GM12892 (cell line): Measurements from ENCODE around the gene NDUFS4.

Experiments
- DNase-seq: peaks from one replicate; pipeline ENCODE4 v3.0.0; 2011; ENCODE audit not compliant: insufficient read length
- FAIRE-seq: peaks from 2 replicates; lab custom pipeline; 2011; peaks lifted over from hg19 to GRCh38; lab: Jason Lieb, UNC
- POLR2A ChIP-seq: IDR thresholded peaks from 2 replicates; pipeline ENCODE4 v1.6.1; 2011; ENCODE audit warnings: low read depth, low read length, control low read depth
- POLR2AphosphoS5 ChIP-seq: IDR thresholded peaks from 2 replicates; pipeline ENCODE4 v1.6.1; 2011; ENCODE audit warnings: low read depth, low read length, control low read depth
- TAF1 ChIP-seq: IDR thresholded peaks from 2 replicates; pipeline ENCODE4 v1.6.1; 2011; ENCODE audit warnings: low read depth, mild to moderate bottlenecking, control low read depth, low read length, borderline replicate concordance

Gene NDUFS4

DNA sequence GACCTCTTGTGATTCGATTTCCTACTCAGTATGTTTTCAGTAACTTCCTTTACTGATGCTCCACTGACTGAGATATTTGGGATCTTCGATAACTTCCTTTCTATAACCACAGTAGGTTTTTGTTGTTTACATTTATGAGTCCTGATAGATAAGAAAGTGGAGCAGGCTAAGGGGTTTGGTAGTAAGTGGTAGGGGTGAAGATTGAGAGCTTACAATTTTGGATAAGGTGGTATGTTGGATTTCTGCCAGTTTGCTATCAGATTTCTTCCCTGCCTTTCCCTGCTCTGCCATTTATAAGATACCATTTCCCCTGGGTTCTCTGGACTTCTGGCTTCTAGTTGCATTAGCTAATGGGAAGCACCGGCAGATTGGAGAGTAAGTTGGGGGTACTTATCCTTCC lies 7.9 kb upstream of the NDUFS4 start:
- DNase-seq (no peak), FAIRE-seq (no peak)
- no peak for TF ChIP-seq POLR2AphosphoS5
- no peak for TF ChIP-seq POLR2A
- TF ChIP-seq TAF1 = no peak

GRCh38 chr5:53554444-53554843 lies 6.0 kb upstream of the NDUFS4 start:
- DNase-seq = no peak
- FAIRE-seq = no peak
- TF ChIP-seq POLR2A = no peak

GRCh38 chr5:53555160-53555559 lies 5.3 kb upstream of the NDUFS4 start:
- TF ChIP-seq TAF1 (no peak), POLR2AphosphoS5 (no peak), POLR2A (no peak)
- FAIRE-seq = no peak
- DNase-seq = no peak

DNA sequence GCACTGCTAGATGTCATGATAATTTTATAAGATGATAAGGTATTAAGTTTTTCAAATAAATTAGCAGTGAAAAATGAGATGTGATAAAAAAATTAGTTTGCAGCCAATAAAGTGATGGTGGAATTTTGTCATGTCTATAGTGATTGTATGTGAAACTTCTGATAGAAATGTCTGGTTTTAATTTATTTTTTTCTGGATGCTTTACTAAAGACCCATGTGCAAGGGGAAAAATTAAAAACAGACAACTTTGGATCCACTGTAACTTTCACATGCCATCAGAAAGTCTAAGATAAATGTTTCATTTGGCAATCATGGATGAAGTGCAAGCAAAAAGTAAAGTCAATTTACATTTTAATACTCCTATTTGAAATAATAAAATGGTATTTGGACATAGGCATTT lies 4.4 kb upstream of the NDUFS4 start:
- DNase-seq (no peak), FAIRE-seq (no peak)
- no peak for TF ChIP-seq POLR2AphosphoS5
- no peak for TF ChIP-seq POLR2A
- no peak for TF ChIP-seq TAF1

DNA sequence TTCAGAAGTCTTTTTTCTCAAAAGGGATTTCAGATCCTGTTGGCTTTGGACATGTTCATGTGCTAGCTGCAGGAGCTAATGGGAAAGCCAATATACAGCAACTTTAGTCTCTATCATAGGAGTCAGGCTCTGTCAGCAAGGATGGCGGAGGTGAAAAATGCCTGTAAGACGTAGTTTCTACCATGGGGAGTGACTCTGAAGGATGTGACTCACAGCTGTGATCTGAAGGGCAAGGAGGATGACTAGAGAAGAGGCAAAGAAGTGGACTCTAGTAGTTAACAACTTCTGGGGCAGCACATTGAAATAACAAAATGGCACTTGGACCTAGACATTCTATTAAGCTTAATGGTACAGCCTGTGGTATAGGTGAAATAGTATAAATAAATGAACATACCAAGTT lies 3.1 kb upstream of the NDUFS4 start:
- DNase-seq (no peak), FAIRE-seq (no peak)
- no peak for TF ChIP-seq POLR2A
- no peak for TF ChIP-seq TAF1
- no peak for TF ChIP-seq POLR2AphosphoS5

- FAIRE-seq (no peak), DNase-seq (no peak)
- TF ChIP-seq POLR2A = no peak
- no peak for TF ChIP-seq POLR2AphosphoS5
- TF ChIP-seq TAF1 = no peak
These were observed 1.5 kb upstream of the NDUFS4 start for GRCh38 chr5:53558966-53559365.

GRCh38 chr5:53560028-53560427 lies 411 bp upstream of the NDUFS4 start:
- DNase-seq (no peak), FAIRE-seq (no peak)
- TF ChIP-seq POLR2AphosphoS5 (no peak), TAF1 (no peak), POLR2A (no peak)

GRCh38 chr5:53568401-53568800 lies 8.0 kb downstream of the NDUFS4 start:
- FAIRE-seq (no peak), DNase-seq (no peak)
- TF ChIP-seq TAF1 = no peak
- no peak for TF ChIP-seq POLR2A
- TF ChIP-seq POLR2AphosphoS5 = no peak

DNA sequence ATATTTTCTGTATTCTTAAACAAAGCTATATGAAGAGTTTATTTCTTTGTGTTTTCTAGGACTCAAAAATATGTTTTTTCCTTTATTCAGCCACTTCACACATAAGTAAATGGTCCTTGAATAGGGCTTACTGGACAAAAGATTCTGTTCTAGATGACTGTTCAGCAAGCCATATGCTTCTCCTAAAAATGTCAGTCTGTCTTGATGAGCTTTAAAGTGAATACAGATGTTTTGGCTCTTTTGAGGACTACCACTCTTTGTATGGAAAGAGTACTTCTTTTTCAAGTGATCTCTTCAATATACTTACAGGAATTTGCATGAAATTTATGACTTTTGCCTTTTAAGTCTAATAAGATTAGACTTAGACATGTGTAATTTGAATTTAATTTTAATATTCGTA lies 8.4 kb downstream of the NDUFS4 start:
- no peak for TF ChIP-seq TAF1
- no peak for TF ChIP-seq POLR2A
- TF ChIP-seq POLR2AphosphoS5 = no peak
- DNase-seq = no peak
- FAIRE-seq = no peak

DNA sequence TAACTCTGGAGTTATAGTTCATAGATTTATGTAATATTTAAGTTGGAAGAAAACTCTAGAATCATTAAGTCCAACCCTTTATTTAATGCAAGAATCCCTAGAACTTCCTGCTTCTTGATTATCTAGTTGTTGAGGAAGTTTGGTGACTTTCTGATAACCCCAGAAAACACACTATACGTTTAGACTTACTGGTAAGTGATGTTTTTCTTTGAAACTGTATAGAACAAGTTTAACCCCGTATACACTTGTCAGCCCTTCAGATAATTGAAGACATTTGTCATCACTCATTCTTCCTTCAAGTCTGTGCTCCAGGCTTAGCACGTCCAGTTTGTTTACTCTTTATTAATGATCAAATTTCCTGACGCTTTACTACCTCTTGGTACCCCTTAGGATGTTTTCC lies 9.0 kb downstream of the NDUFS4 start:
- FAIRE-seq (no peak), DNase-seq (no peak)
- TF ChIP-seq TAF1 = no peak
- no peak for TF ChIP-seq POLR2A
- TF ChIP-seq POLR2AphosphoS5 = no peak

- no peak for FAIRE-seq
- DNase-seq = no peak
- TF ChIP-seq POLR2A (no peak), TAF1 (no peak), POLR2AphosphoS5 (no peak)
These were observed 11.0 kb downstream of the NDUFS4 start for GRCh38 chr5:53571403-53571802.

GRCh38 chr5:53575101-53575500 lies 14.7 kb downstream of the NDUFS4 start:
- DNase-seq = no peak
- FAIRE-seq = no peak
- TF ChIP-seq POLR2A (no peak), TAF1 (no peak), POLR2AphosphoS5 (no peak)

GRCh38 chr5:53575831-53576230 lies 15.4 kb downstream of the NDUFS4 start:
- TF ChIP-seq POLR2A = no peak
- TF ChIP-seq TAF1 = no peak
- TF ChIP-seq POLR2AphosphoS5 = no peak
- FAIRE-seq = no peak
- no peak for DNase-seq

GRCh38 chr5:53576674-53577073 lies 16.2 kb downstream of the NDUFS4 start:
- TF ChIP-seq POLR2AphosphoS5 = no peak
- TF ChIP-seq POLR2A = no peak
- TF ChIP-seq TAF1 = no peak
- FAIRE-seq = no peak
- no peak for DNase-seq
